Umbilical cord (tissue), 2 donors: Measurements from ENCODE around the gene CFAP61. TPM values are rescaled to one million over a fixed set of nuclear protein-coding genes. Genes with fewer than 3 reads are reported as not detected.
A peak's percentile ranks its signal among the peaks of the same experiment; 100 is the strongest.
"Not testable (repeated sequence)": the region's sequence is repeated elsewhere in the genome, so short reads cannot be mapped to it uniquely, and the experiment has no call there.

Source experiments
- DNase-seq: peaks from one replicate; pipeline ENCODE4 v3.0.0-alpha.2; 2015; ENCODE audit warnings: low spot score
- total RNA-seq: library from RNA; depleted of rRNA; stranded (reverse); fragments of >200 nt; gene quantifications from one replicate; pipeline ENCODE4 v1.2.3, GENCODE V29; 2014; ENCODE audit warnings: low replicate concordance; ENCODE audit not compliant: insufficient read depth

Gene CFAP61
- total RNA-seq, 1 donor from 2014 or later, result 2.4 TPM

GRCh38 chr20:20318365-20319161, 266.2 kb downstream of the CFAP61 start:
- DNase-seq, result peak; percentile 44

GRCh38 chr20:20321134-20321533, 268.8 kb downstream of the CFAP61 start:
- DNase-seq, result no peak

GRCh38 chr20:20321917-20322316, 269.6 kb downstream of the CFAP61 start:
- DNase-seq, result no peak

- DNase-seq, result no peak
These were observed 270.6 kb downstream of the CFAP61 start for GRCh38 chr20:20322912-20323311.

GRCh38 chr20:20327746-20328145, 275.4 kb downstream of the CFAP61 start:
- DNase-seq, result no peak

- DNase-seq, result no peak
These were observed 277.2 kb downstream of the CFAP61 start for GRCh38 chr20:20329564-20329963.

GRCh38 chr20:20331156-20331555, 278.8 kb downstream of the CFAP61 start:
- no peak for DNase-seq

GRCh38 chr20:20331817-20332216, 279.5 kb downstream of the CFAP61 start:
- DNase-seq, result no peak

GRCh38 chr20:20333866-20334265, 281.5 kb downstream of the CFAP61 start:
- no peak for DNase-seq

- no peak for DNase-seq
These were observed 282.2 kb downstream of the CFAP61 start for GRCh38 chr20:20334489-20334888.

GRCh38 chr20:20338133-20338730, 285.9 kb downstream of the CFAP61 start:
- no peak for DNase-seq

GRCh38 chr20:20340443-20340842, 288.1 kb downstream of the CFAP61 start:
- DNase-seq, result no peak

- no peak for DNase-seq
These were observed 289.0 kb downstream of the CFAP61 start for GRCh38 chr20:20341371-20341770.

- DNase-seq, result no peak
These were observed 289.7 kb downstream of the CFAP61 start for GRCh38 chr20:20342066-20342465.

GRCh38 chr20:20343932-20344331, 291.6 kb downstream of the CFAP61 start:
- DNase-seq, result no peak

GRCh38 chr20:20344476-20344875, 292.1 kb downstream of the CFAP61 start:
- no peak for DNase-seq

- DNase-seq, result no peak
These were observed 301.2 kb downstream of the CFAP61 start for GRCh38 chr20:20353576-20353975.

GRCh38 chr20:20355503-20355902, 303.2 kb downstream of the CFAP61 start:
- not testable (repeated sequence) for DNase-seq

- no peak for DNase-seq
These were observed 306.5 kb downstream of the CFAP61 start for GRCh38 chr20:20358801-20359200.

- no peak for DNase-seq
These were observed 307.3 kb downstream of the CFAP61 start for GRCh38 chr20:20359628-20360027.

- DNase-seq, result peak; percentile 72
These were observed 308.1 kb downstream of the CFAP61 start for GRCh38 chr20:20360464-20360863.

GRCh38 chr20:20362774-20363433, 310.6 kb downstream of the CFAP61 start:
- DNase-seq, result no peak

- no peak for DNase-seq
These were observed 311.1 kb downstream of the CFAP61 start for GRCh38 chr20:20363434-20363798.
